WTC11 (cell line): ENCODE measurements around the gene TRPM4.

Experiments
- FOXJ3 ChIP-seq: sonication (generic); formaldehyde crosslinking; IDR thresholded peaks from 2 replicates; pipeline ENCODE4 v1.9.0; 2021; ENCODE audit warnings: missing genetic modification reagents, mild to moderate bottlenecking, borderline replicate concordance
- GTF2I ChIP-seq: fragments of 250-450 bp; sonication (Bioruptor Pico); conservative IDR thresholded peaks from 2 replicates; pipeline ENCODE4 v1.4.0; 2021; ENCODE audit warnings: mild to moderate bottlenecking
- JAZF1 ChIP-seq: fragments of 250-450 bp; sonication (Bioruptor Pico); IDR thresholded peaks from 2 replicates; pipeline ENCODE4 v1.9.0; 2021; ENCODE audit warnings: moderate library complexity, mild to moderate bottlenecking, inconsistent platforms
- TF ChIP-seq, protein P1 (sequence below): fragments of 200-600 bp; IDR thresholded peaks from 2 replicates; pipeline ENCODE4 v1.8.0; 2022; ENCODE audit warnings: antibody characterized with exemption
- TF ChIP-seq, protein P2 (sequence below): sonication (generic); formaldehyde crosslinking; IDR thresholded peaks from 2 replicates; pipeline ENCODE4 v1.8.0; 2022; ENCODE audit warnings: mild to moderate bottlenecking, missing genetic modification reagents
- TF ChIP-seq, protein P3 (sequence below): sonication (generic); formaldehyde crosslinking; IDR thresholded peaks from 2 replicates; pipeline ENCODE4 v1.8.1; 2023; ENCODE audit warnings: mild to moderate bottlenecking, missing genetic modification reagents, moderate library complexity
- TF ChIP-seq, protein P4 (sequence below): sonication (generic); formaldehyde crosslinking; IDR thresholded peaks from 2 replicates; pipeline ENCODE4 v1.8.0; 2022; ENCODE audit warnings: mild to moderate bottlenecking, missing genetic modification reagents
- TF ChIP-seq, protein P5 (sequence below): sonication (generic); formaldehyde crosslinking; IDR thresholded peaks from 2 replicates; pipeline ENCODE4 v1.8.1; 2022; ENCODE audit warnings: mild to moderate bottlenecking, missing genetic modification reagents, moderate library complexity, borderline replicate concordance

DNA sequence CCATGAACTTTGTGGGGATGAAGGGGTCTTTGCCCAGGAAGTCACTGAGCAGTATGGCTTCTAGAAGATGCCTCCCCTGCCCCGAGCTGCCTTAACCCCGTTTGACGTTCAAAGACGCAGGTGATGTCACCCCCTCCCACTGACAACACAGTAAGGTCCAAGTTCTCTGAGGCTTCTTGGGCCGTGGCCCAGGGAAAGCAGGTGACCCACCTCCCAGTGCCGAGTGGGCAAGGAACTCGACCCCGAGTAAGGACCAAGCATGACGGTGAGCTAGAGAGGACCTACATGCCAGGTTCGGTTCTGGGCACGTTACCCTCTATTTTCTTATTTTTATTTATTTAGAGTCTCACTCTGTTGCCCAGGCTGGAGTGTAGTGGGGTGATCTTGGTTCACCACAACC, 86.1 kb downstream of the TRPM4 start:
- TF ChIP-seq, protein P1, sequence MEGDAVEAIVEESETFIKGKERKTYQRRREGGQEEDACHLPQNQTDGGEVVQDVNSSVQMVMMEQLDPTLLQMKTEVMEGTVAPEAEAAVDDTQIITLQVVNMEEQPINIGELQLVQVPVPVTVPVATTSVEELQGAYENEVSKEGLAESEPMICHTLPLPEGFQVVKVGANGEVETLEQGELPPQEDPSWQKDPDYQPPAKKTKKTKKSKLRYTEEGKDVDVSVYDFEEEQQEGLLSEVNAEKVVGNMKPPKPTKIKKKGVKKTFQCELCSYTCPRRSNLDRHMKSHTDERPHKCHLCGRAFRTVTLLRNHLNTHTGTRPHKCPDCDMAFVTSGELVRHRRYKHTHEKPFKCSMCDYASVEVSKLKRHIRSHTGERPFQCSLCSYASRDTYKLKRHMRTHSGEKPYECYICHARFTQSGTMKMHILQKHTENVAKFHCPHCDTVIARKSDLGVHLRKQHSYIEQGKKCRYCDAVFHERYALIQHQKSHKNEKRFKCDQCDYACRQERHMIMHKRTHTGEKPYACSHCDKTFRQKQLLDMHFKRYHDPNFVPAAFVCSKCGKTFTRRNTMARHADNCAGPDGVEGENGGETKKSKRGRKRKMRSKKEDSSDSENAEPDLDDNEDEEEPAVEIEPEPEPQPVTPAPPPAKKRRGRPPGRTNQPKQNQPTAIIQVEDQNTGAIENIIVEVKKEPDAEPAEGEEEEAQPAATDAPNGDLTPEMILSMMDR, result no peak
- TF ChIP-seq JAZF1 (no peak), GTF2I (CRISPR knock-in tag) (no peak), FOXJ3 (CRISPR knock-in tag) (no peak)
- TF ChIP-seq, protein P2, sequence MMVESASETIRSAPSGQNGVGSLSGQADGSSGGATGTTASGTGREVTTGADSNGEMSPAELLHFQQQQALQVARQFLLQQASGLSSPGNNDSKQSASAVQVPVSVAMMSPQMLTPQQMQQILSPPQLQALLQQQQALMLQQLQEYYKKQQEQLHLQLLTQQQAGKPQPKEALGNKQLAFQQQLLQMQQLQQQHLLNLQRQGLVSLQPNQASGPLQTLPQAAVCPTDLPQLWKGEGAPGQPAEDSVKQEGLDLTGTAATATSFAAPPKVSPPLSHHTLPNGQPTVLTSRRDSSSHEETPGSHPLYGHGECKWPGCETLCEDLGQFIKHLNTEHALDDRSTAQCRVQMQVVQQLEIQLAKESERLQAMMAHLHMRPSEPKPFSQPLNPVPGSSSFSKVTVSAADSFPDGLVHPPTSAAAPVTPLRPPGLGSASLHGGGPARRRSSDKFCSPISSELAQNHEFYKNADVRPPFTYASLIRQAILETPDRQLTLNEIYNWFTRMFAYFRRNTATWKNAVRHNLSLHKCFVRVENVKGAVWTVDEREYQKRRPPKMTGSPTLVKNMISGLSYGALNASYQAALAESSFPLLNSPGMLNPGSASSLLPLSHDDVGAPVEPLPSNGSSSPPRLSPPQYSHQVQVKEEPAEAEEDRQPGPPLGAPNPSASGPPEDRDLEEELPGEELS (CRISPR knock-in tag), result no peak
- TF ChIP-seq, protein P3, sequence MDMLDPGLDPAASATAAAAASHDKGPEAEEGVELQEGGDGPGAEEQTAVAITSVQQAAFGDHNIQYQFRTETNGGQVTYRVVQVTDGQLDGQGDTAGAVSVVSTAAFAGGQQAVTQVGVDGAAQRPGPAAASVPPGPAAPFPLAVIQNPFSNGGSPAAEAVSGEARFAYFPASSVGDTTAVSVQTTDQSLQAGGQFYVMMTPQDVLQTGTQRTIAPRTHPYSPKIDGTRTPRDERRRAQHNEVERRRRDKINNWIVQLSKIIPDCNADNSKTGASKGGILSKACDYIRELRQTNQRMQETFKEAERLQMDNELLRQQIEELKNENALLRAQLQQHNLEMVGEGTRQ (CRISPR knock-in tag), result no peak
- TF ChIP-seq, protein P4, sequence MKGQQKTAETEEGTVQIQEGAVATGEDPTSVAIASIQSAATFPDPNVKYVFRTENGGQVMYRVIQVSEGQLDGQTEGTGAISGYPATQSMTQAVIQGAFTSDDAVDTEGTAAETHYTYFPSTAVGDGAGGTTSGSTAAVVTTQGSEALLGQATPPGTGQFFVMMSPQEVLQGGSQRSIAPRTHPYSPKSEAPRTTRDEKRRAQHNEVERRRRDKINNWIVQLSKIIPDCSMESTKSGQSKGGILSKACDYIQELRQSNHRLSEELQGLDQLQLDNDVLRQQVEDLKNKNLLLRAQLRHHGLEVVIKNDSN (CRISPR knock-in tag), result no peak
- TF ChIP-seq, protein P5, sequence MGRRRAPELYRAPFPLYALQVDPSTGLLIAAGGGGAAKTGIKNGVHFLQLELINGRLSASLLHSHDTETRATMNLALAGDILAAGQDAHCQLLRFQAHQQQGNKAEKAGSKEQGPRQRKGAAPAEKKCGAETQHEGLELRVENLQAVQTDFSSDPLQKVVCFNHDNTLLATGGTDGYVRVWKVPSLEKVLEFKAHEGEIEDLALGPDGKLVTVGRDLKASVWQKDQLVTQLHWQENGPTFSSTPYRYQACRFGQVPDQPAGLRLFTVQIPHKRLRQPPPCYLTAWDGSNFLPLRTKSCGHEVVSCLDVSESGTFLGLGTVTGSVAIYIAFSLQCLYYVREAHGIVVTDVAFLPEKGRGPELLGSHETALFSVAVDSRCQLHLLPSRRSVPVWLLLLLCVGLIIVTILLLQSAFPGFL (CRISPR knock-in tag), result no peak
